Activated CD4-positive, alpha-beta T cell treated with anti-CD3 and anti-CD28 coated beads, Interleukin-2, amount 50 U/mL, for 4 hours (primary cell): ENCODE measurements around the gene PIP4K2A.

Source experiments
- DNase-seq, 2 experiments: peaks; one replicate each; pipeline ENCODE4 v3.0.0-alpha.2; 2020

The PIP4K2A gene

DNA sequence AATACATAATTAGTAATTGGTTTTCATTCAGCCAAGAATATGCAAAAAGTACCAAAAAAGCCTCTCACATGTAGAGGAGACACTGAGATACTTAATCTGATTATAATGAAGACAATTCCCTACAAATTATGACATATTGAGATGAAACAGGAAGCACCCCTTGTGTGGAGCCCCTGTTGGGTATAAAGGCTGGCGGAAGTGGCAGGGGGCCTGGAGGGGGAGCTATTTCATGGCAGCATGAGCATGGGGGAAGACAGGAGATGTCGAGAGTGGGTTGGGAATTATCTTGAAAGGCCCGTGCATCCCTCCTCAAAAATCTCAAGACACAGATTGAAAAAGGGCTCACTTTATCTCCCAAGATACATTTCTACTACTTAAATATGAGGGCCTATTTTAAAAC lies 96.9 kb downstream of the PIP4K2A start:
- DNase-seq, result no peak

GRCh38 chr10:22617051-22617450 lies 97.3 kb downstream of the PIP4K2A start:
- DNase-seq, result no peak

GRCh38 chr10:22615819-22616499 lies 98.4 kb downstream of the PIP4K2A start:
- peak in 1 of 2 experiments; percentile 24 for DNase-seq

- DNase-seq, result no peak
Observed at GRCh38 chr10:22615101-22615500, 99.3 kb downstream of the PIP4K2A start.

DNA sequence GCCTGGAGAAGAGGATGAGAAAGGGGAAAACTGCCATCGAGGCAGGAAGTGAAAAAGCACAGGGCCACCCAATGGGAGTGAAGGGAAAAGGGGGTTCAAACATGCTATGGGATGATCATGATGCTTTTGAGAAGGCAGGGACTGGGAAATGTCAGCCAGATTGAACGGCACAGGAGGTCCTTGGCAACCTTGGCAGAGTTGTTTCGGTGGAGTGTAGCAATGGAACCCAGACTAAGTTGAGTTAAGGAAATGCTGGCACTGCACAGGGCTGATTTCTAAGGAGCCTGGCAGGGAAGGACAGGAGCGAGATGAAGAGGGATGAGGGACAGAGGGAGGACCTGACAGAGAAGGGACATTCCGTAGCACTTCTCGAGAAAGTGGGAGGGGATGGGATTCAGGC lies 101.4 kb downstream of the PIP4K2A start:
- no peak for DNase-seq

GRCh38 chr10:22612318-22612717 lies 102.1 kb downstream of the PIP4K2A start:
- no peak for DNase-seq

DNA sequence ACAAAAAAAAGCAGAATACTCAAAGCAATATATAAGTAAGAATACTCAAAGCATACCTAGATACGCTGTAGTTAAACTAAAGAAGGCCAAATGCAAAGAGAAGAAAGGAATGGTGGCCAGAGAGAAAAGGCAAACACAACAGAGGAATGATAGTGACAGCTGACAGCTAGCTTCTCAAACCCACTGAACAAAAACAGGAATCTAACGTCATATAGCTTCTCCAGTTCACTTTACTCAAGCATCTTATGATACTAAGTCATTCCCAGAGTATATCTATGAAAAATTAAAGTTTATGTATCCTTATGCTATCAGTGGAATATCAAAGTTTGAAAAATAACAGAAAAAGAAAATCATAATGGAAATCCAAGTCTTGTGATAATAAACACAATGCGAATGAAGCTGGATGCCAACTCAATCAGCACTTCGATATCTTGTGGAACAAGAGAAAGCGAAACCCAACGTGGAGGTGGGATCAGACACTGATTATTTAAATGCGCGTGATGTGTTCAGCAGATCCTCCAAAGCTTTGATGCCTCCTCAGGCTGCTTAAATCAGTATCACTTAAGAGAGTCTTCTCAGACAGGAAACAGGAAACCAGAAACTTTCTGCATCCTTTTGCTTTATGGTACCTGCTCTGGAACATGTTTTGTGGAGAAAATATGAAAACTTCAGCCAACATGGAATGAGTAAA lies 102.8 kb downstream of the PIP4K2A start:
- peak; percentile 60 to 62 for DNase-seq

- DNase-seq, result no peak
Observed at GRCh38 chr10:22610610-22611009, 103.8 kb downstream of the PIP4K2A start.

GRCh38 chr10:22609719-22610465 lies 104.5 kb downstream of the PIP4K2A start:
- no peak for DNase-seq

DNA sequence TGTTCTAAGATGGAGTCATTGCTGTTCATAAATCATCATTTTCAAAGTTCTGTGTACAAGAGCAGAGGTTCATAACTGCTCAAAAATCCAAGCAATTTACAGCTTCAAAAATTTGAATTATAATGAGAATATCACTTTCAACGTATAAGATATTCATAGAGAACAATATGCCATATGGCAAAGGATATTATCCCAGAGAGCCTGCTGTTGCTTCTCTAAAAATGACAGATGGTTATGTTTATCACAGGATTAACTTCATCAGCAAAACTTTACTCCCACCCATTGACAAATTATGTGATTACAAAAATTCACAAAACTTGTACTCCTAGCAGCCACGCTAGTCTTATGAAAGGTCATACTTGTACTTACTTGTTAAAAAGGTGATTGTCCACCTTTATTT lies 105.1 kb downstream of the PIP4K2A start:
- DNase-seq, result no peak

DNA sequence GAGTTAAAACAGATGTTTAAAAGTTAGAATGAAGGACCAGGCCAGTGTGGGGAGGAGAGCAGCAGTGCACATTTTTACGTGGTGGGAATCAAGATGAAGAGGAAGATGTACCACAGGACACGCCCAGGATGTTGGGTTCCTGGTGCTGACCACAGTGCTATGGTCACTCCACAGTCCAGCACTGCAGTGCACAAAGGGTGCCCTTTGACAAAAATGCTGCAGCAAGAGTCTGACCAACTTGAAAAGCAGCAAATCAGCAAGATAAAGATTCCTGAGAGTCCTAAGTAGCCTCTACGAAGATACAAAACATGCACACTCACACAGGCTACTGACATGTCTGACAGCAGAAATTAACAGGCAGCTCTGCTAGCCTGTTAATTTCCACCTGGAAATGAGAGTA lies 107.1 kb downstream of the PIP4K2A start:
- no peak for DNase-seq

GRCh38 chr10:22606164-22606614 lies 108.2 kb downstream of the PIP4K2A start:
- no peak for DNase-seq

DNA sequence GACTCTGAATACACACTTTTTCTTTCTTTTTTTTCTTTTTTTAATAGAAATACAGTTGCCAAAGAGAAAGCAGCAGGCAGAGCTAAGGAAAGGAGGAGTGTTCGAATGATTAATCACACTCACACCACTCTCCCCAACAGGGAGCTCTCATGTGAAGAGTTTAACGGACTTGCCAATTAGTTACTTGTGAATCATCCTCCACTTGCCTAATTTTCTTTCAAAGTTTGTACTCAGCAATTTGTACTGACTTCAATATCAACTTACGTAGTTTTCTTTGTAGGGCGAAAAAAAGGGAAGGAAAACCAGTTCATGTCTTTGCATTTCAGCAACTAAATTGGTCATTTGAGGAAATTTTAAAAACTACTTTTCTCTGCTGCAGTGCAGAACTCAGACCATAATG lies 109.2 kb downstream of the PIP4K2A start:
- DNase-seq, result no peak

DNA sequence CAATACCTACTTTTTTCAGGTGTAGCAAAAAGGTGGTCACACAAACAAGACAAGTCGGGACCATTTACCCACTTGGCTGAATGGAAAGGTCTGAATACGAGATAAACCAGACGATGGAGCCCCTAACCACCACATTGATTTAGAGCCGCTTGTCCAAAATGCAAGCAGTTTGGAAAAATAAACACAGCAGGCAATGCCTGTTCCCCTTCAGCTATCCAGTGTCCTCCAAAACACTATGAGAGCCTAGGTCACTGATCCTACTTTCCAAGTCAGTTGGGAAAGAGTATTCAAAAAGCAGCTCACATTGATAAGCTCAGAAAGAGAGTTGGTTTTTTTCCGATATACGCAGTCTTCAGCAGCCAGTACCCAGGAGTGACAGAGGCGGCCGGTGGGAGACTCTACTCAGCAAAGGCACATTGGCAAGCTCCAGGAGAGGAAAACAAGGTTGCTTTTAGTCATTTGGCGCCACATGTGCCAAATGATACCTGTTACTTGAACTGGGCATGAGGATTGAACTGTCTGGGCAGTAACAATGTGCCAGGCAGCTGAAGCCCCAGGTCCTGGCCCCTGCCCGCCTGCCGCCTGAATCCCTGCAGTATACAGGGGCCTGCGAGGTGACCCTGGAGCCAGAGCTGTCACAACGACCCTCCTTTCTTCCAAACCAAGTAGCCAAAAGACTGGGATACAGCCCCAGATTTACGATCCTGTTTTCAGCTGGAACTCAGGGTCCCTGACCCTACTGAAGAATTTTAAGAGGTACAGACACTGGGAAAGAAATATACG lies 109.8 kb downstream of the PIP4K2A start:
- DNase-seq, result no peak

GRCh38 chr10:22603581-22603980 lies 110.8 kb downstream of the PIP4K2A start:
- no peak for DNase-seq

DNA sequence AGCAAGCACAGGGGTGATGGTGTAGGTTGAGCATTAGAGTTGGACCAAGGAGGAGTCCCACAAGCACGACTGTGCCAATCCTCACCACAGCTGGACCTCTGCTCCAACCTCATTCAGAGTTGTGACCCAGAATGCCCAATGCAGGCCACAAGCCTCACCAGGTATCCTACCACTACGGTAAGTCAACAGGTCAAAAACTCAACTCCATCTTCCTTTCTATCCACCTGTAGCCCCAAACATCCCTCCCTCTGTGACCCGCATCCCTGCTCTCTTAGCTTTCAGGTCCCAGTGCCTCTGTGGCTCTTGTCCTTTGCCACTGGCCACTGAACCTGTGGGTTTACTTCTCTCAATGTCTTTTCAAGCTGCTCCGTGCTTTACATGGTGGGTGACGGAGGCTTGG lies 112.8 kb downstream of the PIP4K2A start:
- no peak for DNase-seq

GRCh38 chr10:22599636-22600228 lies 114.6 kb downstream of the PIP4K2A start:
- DNase-seq, result no peak

- DNase-seq, result no peak
Observed at GRCh38 chr10:22599048-22599561, 115.3 kb downstream of the PIP4K2A start.

GRCh38 chr10:22598478-22598877 lies 115.9 kb downstream of the PIP4K2A start:
- no peak for DNase-seq

DNA sequence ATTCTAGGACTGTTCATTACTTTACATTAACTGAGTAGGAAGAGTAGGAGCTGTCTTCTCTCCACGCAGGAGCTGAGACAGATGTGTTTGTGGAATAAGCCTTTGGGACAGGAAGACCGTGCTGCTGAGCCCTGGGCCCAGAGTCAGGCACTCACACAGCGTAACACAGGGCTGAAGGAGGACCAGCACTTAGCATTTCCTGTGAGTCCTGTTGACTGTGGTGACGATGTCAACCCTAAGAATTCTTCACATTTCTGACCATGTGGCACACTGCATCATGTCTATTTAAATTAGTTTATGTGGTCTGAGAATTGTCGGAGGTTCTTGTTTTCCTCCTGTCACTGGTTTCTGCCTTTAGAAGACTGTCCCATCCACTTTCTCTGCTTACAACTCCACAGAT lies 117.2 kb downstream of the PIP4K2A start:
- DNase-seq, result no peak

DNA sequence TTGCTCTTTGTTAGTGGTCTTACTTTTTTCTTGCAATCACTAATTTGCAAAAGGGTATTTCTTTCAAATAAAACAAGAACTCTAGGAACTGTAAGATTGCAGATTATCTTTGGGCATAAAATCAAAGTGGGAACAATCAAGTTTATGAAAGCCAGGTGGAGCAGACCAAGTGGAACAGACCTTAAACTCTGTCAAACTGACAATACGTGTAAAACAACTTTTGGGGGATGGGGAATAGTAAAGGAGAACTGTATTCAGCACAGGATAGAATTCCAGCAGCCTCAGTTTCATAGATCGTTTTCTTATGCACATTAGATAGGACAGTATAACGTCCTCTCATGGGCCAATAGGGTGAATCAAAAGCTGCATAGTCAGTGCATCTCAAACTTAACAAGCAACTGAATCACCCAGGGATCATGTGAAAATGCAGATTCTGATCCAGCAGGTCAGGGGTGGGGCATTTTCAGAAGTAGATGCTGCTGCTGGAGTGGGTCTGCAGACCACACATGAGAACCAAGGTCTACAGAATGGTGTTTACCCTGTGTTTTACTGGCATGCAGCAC lies 120.7 kb downstream of the PIP4K2A start:
- no peak for DNase-seq

GRCh38 chr10:22593026-22593425 lies 121.4 kb downstream of the PIP4K2A start:
- DNase-seq, result no peak
